H1 (cell line): ENCODE data around the gene CDT1. TPM values are rescaled to one million over a fixed set of nuclear protein-coding genes. Genes with fewer than 3 reads are reported as not detected.

Source experiments
- CTCF ChIA-PET: fragments of 300-600 bp; sonication (Branson Sonifier 250); formaldehyde crosslinking; loops from one replicate; lab custom pipeline; 2021; ENCODE audit not compliant: partially characterized antibody; lab: Charles Lee
- POLR2A ChIA-PET: fragments of 300-600 bp; sonication (Branson Sonifier 250); formaldehyde crosslinking; loops from one replicate; lab custom pipeline; 2021; ENCODE audit warnings: inconsistent platforms; ENCODE audit not compliant: partially characterized antibody; lab: Charles Lee
- DNase-seq, 2 experiments: peaks; one replicate each; pipeline versions ENCODE4 v3.0.0 to v3.0.0-alpha.2; 2010 to 2022; ENCODE audit warnings: low spot score in 2 of 2, low read depth in 1 of 2, mixed read lengths in 1 of 2
- FAIRE-seq: peaks from 2 replicates; lab custom pipeline; 2011; peaks lifted over from hg19 to GRCh38; lab: Jason Lieb, UNC
- H2AFZ ChIP-seq: 2 replicates; pipeline ENCODE4 v1.8.1; 2012; ENCODE audit warnings: low read length, inconsistent platforms
- H2AK5ac ChIP-seq: 2 replicates; pipeline ENCODE4 v1.6.1; 2013; ENCODE audit warnings: low read depth, low read length
- H2BK120ac ChIP-seq: replicated peaks from 2 replicates; pipeline ENCODE3; 2013; ENCODE audit warnings: low read depth, low read length, inconsistent platforms
- H2BK12ac ChIP-seq: 2 replicates; pipeline ENCODE4 v1.6.1; 2013; ENCODE audit warnings: low read depth, low read length
- H2BK15ac ChIP-seq: 2 replicates; pipeline ENCODE4 v1.6.1; 2013; ENCODE audit warnings: low read length
- H2BK20ac ChIP-seq: 2 replicates; pipeline ENCODE4 v1.6.1; 2013; ENCODE audit warnings: low read length
- H2BK5ac ChIP-seq: 2 replicates; pipeline ENCODE4 v1.6.1; 2013; ENCODE audit warnings: low read depth, low read length
- H3K14ac ChIP-seq: 2 replicates; pipeline ENCODE4 v1.6.1; 2013; ENCODE audit warnings: inconsistent platforms; ENCODE audit not compliant: insufficient read length
- H3K18ac ChIP-seq: 2 replicates; pipeline ENCODE4 v1.6.1; 2013; ENCODE audit warnings: low read length; ENCODE audit errors: extremely low read depth
- H3K23ac ChIP-seq: 2 replicates; pipeline ENCODE4 v1.6.1; 2013; ENCODE audit warnings: inconsistent platforms; ENCODE audit not compliant: insufficient read length
- H3K23me2 ChIP-seq: 2 replicates; pipeline ENCODE4 v1.6.1; 2013; ENCODE audit warnings: low read depth, low read length
- H3K27ac ChIP-seq: 2 replicates; pipeline ENCODE4 v1.6.1; 2011; ENCODE audit warnings: low read depth, low read length, inconsistent platforms
- H3K27me3 ChIP-seq, 4 experiments: replicated peaks in 1 of 4; 1 replicate in 1 of 4; 2 replicates in 3 of 4; pipeline versions ENCODE4 v1.6.1 to v1.8.1; 2011 to 2013; ENCODE audit warnings: low read length in 3 of 4, mild to moderate bottlenecking in 3 of 4, inconsistent platforms in 2 of 4, mixed read lengths in 2 of 4, moderate library complexity in 1 of 4; ENCODE audit not compliant: control insufficient read depth in 3 of 4, insufficient read depth in 3 of 4; ENCODE audit errors: extremely low read depth in 1 of 4
- H3K36me3 ChIP-seq, 4 experiments: 2 replicates each; pipeline versions ENCODE4 v1.6.1 to v1.8.1; 2011 to 2013; ENCODE audit warnings: mild to moderate bottlenecking in 4 of 4, low read length in 3 of 4, moderate library complexity in 2 of 4, control low read depth in 1 of 4, inconsistent platforms in 1 of 4; ENCODE audit not compliant: insufficient read depth in 4 of 4, control insufficient read depth in 2 of 4
- H3K4ac ChIP-seq: replicated peaks from 2 replicates; pipeline ENCODE3; 2013; ENCODE audit warnings: low read length, low read depth, mixed read lengths, inconsistent platforms; ENCODE audit not compliant: insufficient read length
- H3K4me1 ChIP-seq, 4 experiments: replicated peaks in 1 of 4; 1 replicate in 1 of 4; 2 replicates in 3 of 4; pipeline versions ENCODE4 v1.6.1 to v1.8.1; 2011 to 2013; ENCODE audit warnings: low read length in 3 of 4, inconsistent platforms in 2 of 4, mixed read lengths in 1 of 4; ENCODE audit not compliant: insufficient read depth in 4 of 4, control insufficient read depth in 3 of 4
- H3K4me2 ChIP-seq, 2 experiments: 2 replicates each; pipeline versions ENCODE4 v1.6.1 to v1.8.1; 2011 to 2013; ENCODE audit warnings: low read depth in 2 of 2, low read length in 2 of 2, control low read depth in 1 of 2, inconsistent platforms in 1 of 2, mild to moderate bottlenecking in 1 of 2; ENCODE audit not compliant: insufficient read depth in 1 of 2
- H3K4me3 ChIP-seq, 4 experiments: fragments of 200-600, 300-600 bp in 1 of 4; sonication (generic), shearing (Covaris generic), sonication (Bioruptor Twin) in 1 of 4; 2 replicates each; pipeline versions ENCODE4 v1.5.1 to v1.8.1; 2011 to 2016; ENCODE audit warnings: low read length in 4 of 4, low read depth in 3 of 4, control low read depth in 2 of 4, inconsistent platforms in 2 of 4, mild to moderate bottlenecking in 2 of 4, mixed read lengths in 1 of 4, moderate library complexity in 1 of 4; ENCODE audit not compliant: insufficient read depth in 2 of 4; ENCODE audit errors: extremely low read depth in 1 of 4
- H3K56ac ChIP-seq: replicated peaks from 2 replicates; pipeline ENCODE3; 2013; ENCODE audit warnings: low read depth, mild to moderate bottlenecking, mixed read lengths, low read length, inconsistent platforms; ENCODE audit not compliant: insufficient read length
- H3K79me1 ChIP-seq: 2 replicates; pipeline ENCODE4 v1.6.1; 2013; ENCODE audit warnings: low read depth, low read length, control low read depth
- H3K79me2 ChIP-seq, 2 experiments: 2 replicates each; pipeline versions ENCODE4 v1.6.1 to v1.8.1; 2012 to 2013; ENCODE audit warnings: low read length in 2 of 2, mild to moderate bottlenecking in 2 of 2, inconsistent platforms in 1 of 2; ENCODE audit not compliant: insufficient read depth in 2 of 2, control insufficient read depth in 1 of 2
- H3K9ac ChIP-seq, 4 experiments: replicated peaks in 1 of 4; 1 replicate in 1 of 4; 2 replicates in 3 of 4; pipeline versions ENCODE4 v1.6.1 to v1.8.1; 2011 to 2013; ENCODE audit warnings: low read depth in 3 of 4, low read length in 3 of 4, control low read depth in 2 of 4, mild to moderate bottlenecking in 2 of 4, moderate library complexity in 2 of 4, inconsistent platforms in 1 of 4; ENCODE audit errors: extremely low read depth in 1 of 4
- H3K9me3 ChIP-seq, 2 experiments: 2 replicates each; pipeline versions ENCODE4 v1.6.1 to v1.8.1; 2012 to 2013; ENCODE audit warnings: mild to moderate bottlenecking in 2 of 2, moderate library complexity in 2 of 2, control low read depth in 1 of 2, inconsistent platforms in 1 of 2, low read depth in 1 of 2, low read length in 1 of 2, mixed read lengths in 1 of 2; ENCODE audit not compliant: insufficient read depth in 2 of 2
- H4K20me1 ChIP-seq, 2 experiments: replicated peaks in 1 of 2; 2 replicates each; pipeline versions ENCODE3 to v1.8.1; 2011 to 2013; ENCODE audit warnings: inconsistent platforms in 2 of 2, low read length in 2 of 2, mild to moderate bottlenecking in 1 of 2; ENCODE audit not compliant: insufficient read depth in 2 of 2, control insufficient read depth in 1 of 2
- H4K5ac ChIP-seq: 2 replicates; pipeline ENCODE4 v1.6.1; 2013; ENCODE audit warnings: low read length, low read depth, mixed read lengths, inconsistent platforms; ENCODE audit not compliant: insufficient read length
- H4K8ac ChIP-seq: 2 replicates; pipeline ENCODE4 v1.8.0; 2013; ENCODE audit warnings: mild to moderate bottlenecking, moderate library complexity, low read length, inconsistent platforms; ENCODE audit not compliant: insufficient read depth; ENCODE audit errors: extremely low read depth
- H4K91ac ChIP-seq: replicated peaks from 2 replicates; pipeline ENCODE3; 2013; ENCODE audit warnings: low read length, mixed read lengths, inconsistent platforms; ENCODE audit not compliant: insufficient read length
- BACH1 ChIP-seq: IDR thresholded peaks from 2 replicates; pipeline ENCODE4 v1.6.1; 2012; ENCODE audit warnings: low read length, improper control_type of control experiment
- BCL11A ChIP-seq, 2 experiments: IDR thresholded peaks; one replicate each; pipeline ENCODE4 v1.6.1; 2011; ENCODE audit warnings: low read depth in 2 of 2, low read length in 2 of 2, mild to moderate bottlenecking in 2 of 2
- BRCA1 ChIP-seq: IDR thresholded peaks from 2 replicates; pipeline ENCODE4 v1.6.1; 2012; ENCODE audit warnings: low read depth, low read length, improper control_type of control experiment
- CBX8 ChIP-seq: fragments of 300-800, 300-1000 bp; sonication (generic); IDR thresholded peaks from 2 replicates; pipeline ENCODE4 v1.7.1; 2016; ENCODE audit warnings: low read depth, low read length, borderline replicate concordance
- CEBPB ChIP-seq: IDR thresholded peaks from 2 replicates; pipeline ENCODE4 v1.6.1; 2012; ENCODE audit warnings: low read depth, low read length
- CTCF ChIP-seq, 3 experiments: IDR thresholded peaks; 1 replicate in 2 of 3; 2 replicates in 1 of 3; pipeline versions ENCODE4 v1.5.1 to v1.6.1; 2011; ENCODE audit warnings: low read length in 3 of 3, mild to moderate bottlenecking in 3 of 3, inconsistent platforms in 2 of 3, low read depth in 1 of 3, moderate library complexity in 1 of 3; ENCODE audit not compliant: insufficient read depth in 1 of 3; ENCODE audit errors: control extremely low read depth in 1 of 3
- SP4 ChIP-seq: IDR thresholded peaks from 2 replicates; pipeline ENCODE4 v1.6.1; 2012; ENCODE audit warnings: low read length, inconsistent platforms
- TEAD4 ChIP-seq: IDR thresholded peaks from 2 replicates; pipeline ENCODE4 v1.6.1; 2012; ENCODE audit warnings: low read depth, low read length, inconsistent platforms, mixed read lengths
- WGBS, 2 experiments: shearing (Covaris generic) in 1 of 2; methylation state at CpG; one replicate each; pipeline versions ENCODE4 v1.1.6 to v1.1.7; 2013 to 2015; ENCODE audit warnings: low lambda C conversion rate in 2 of 2, mixed read lengths in 2 of 2, inconsistent platforms in 1 of 2, low coverage in 1 of 2, missing lambda C conversion rate in 1 of 2; ENCODE audit not compliant: insufficient replicate concordance in 2 of 2, insufficient coverage in 1 of 2, insufficient read length in 1 of 2; ENCODE audit errors: extremely low coverage in 1 of 2, missing lambda C conversion rate in 1 of 2; 5-methylcytosine and 5-hydroxymethylcytosine counted together
- polyA plus RNA-seq, 7 experiments: library from polyadenylated mRNA; depleted of rRNA in 3 of 7; stranded (reverse) in 5 of 7; unstranded in 2 of 7; fragments of >200 nt in 5 of 7; fragments of 200-250 nt in 2 of 7; gene quantifications; 1 replicate in 5 of 7; 2 replicates in 1 of 7; 4 replicates in 1 of 7; pipeline versions ENCODE4 v1.2.1 to v1.2.3, GENCODE V29; 2011 to 2013; ENCODE audit warnings: missing spikeins in 2 of 7, mixed read lengths in 2 of 7
- total RNA-seq: library from RNA; stranded (reverse); fragmentation: NEBNext Ultra II Directional; extraction: Animal tissue kit (Norgen Biotek cat#: 25700); gene quantifications from 2 replicates; pipeline ENCODE4 v1.2.1, GENCODE V29; 2021

The CDT1 gene
- total and polyA plus RNA-seq, 2 of the 8 experiments (the other 6 are each of a cell fraction or from before 2014, with no cell fraction given) = 76.7 to 95.4 TPM

- Histone ChIP-seq H3K4me2 (no peak overlapping the region), H3K9ac (no peak overlapping the region), H3K9me3 (no peaks in the 10 kb centered on the region), H4K91ac (no peak overlapping the region), H4K8ac (no peak overlapping the region), H2AK5ac (no peak overlapping the region), H3K79me1 (0 out of 2 replicates have a peak, but pooled peaks cover 3% of the 10 kb centered on the region), H2BK5ac (no peak overlapping the region), H3K14ac (no peak overlapping the region), H3K4ac (no peak overlapping the region), H4K20me1 (peaks cover 2 to 6% of the 10 kb centered on the region in 2 experiments), H2BK20ac (no peak overlapping the region), H4K5ac (no peak overlapping the region), H3K18ac (no peak overlapping the region), H2BK120ac (no peak overlapping the region), H3K4me1 (0 out of 7 replicates have a peak, but pooled peaks cover 0 to 2% (median 0%) of the 10 kb centered on the region in 4 experiments), H3K23ac (no peak overlapping the region), H3K27me3 (no peaks in the 10 kb centered on the region), H3K23me2 (no peaks in the 10 kb centered on the region), H2BK12ac (no peak overlapping the region), H3K79me2 (no peaks in the 10 kb centered on the region), H2BK15ac (no peak overlapping the region), H3K56ac (no peak overlapping the region), H3K4me3 (no peak overlapping the region), H3K27ac (no peak overlapping the region), H2AFZ (no peak overlapping the region), H3K36me3 (0 out of 8 replicates have a peak, but pooled peaks cover 0 to 3% (median under 1%) of the 10 kb centered on the region in 4 experiments)
- TF ChIP-seq BACH1 (no peak), CEBPB (no peak), SP4 (no peak), BRCA1 (no peak), CTCF (IDR thresholded peaks at IDR 0.05; ENCODE audit: control extremely low read depth in 1 of 3, insufficient read depth in 1 of 3, low read depth in 1 of 3, low read length in 3 of 3) (no peak), CBX8 (no peak), TEAD4 (no peak), BCL11A (IDR thresholded peaks at IDR 0.05; ENCODE audit: low read depth in 2 of 2, low read length in 2 of 2) (no peak)
- no peak for DNase-seq
- 92% methylated on average over 11 of the region's 11 CpGs; no CpG with 5 or more reads in 1 of the 2 experiments for WGBS, 2 experiments
- no peak for FAIRE-seq
- POLR2A ChIA-PET = interaction anchor here (0.6 kb wide), 1 partner anchor 381 kb away, joined by 3 read pairs; no protein-coding TSS in a partner anchor
- CTCF ChIA-PET = interaction anchor here (0.8 to 1.1 kb wide), 2 partner anchors 18 to 27 kb away, joined by 3 read pairs; partner anchors contain the start of gene APRT
Observed at GRCh38 chr16:88830258-88830657, 26.7 kb downstream of the CDT1 start.
